UCSD-AML1 (cell line): Measurements from ENCODE around the gene IL23A.
"Not testable (repeated sequence)": the region's sequence is repeated elsewhere in the genome, so short reads cannot be mapped to it uniquely, and the experiment has no call there.

ENCODE experiments used
- DNase-seq: peaks from one replicate; lab custom pipeline; 2025; ENCODE audit not compliant: unreplicated experiment; lab: John Stamatoyannopoulos, UW

Gene IL23A

GRCh38 chr12:56324206-56324605, 14.5 kb upstream of the IL23A start:
- DNase-seq = no peak

- no peak for DNase-seq
These were observed 12.6 kb upstream of the IL23A start for GRCh38 chr12:56326126-56326525.

GRCh38 chr12:56326533-56326932, 12.2 kb upstream of the IL23A start:
- no peak for DNase-seq

GRCh38 chr12:56330936-56331490, 7.7 kb upstream of the IL23A start:
- DNase-seq = no peak

GRCh38 chr12:56332512-56333196, 6.0 kb upstream of the IL23A start:
- no peak for DNase-seq

GRCh38 chr12:56333197-56333678, 5.4 kb upstream of the IL23A start:
- no peak for DNase-seq

GRCh38 chr12:56333679-56334489, 4.8 kb upstream of the IL23A start, which contains the start of gene PAN2:
TSS of gene PAN2 (minus strand) at chr12:56334000. CDS start at chr12:56333094, 906 bp downstream.
- DNase-seq = peak; percentile 94

GRCh38 chr12:56334490-56334793, 4.2 kb upstream of the IL23A start:
- DNase-seq = no peak

GRCh38 chr12:56335527-56335926, 3.2 kb upstream of the IL23A start:
- not testable (repeated sequence) for DNase-seq

GRCh38 chr12:56336361-56337167, 2.1 kb upstream of the IL23A start:
- peak; percentile 27 for DNase-seq

- DNase-seq = no peak
These were observed 882 bp upstream of the IL23A start for GRCh38 chr12:56337753-56338251.

- DNase-seq = no peak
These were observed 406 bp downstream of the IL23A start for GRCh38 chr12:56339158-56339422.

GRCh38 chr12:56341616-56342015, 2.9 kb downstream of the IL23A start:
- DNase-seq = no peak

- not testable (repeated sequence) for DNase-seq
These were observed 3.6 kb downstream of the IL23A start for GRCh38 chr12:56342290-56342689.

GRCh38 chr12:56346675-56347074, 8.0 kb downstream of the IL23A start:
- no peak for DNase-seq

- DNase-seq = not testable (repeated sequence)
These were observed 8.6 kb downstream of the IL23A start for GRCh38 chr12:56347255-56347654.

- DNase-seq = no peak
These were observed 10.1 kb downstream of the IL23A start for GRCh38 chr12:56348776-56349175.

- no peak for DNase-seq
These were observed 12.0 kb downstream of the IL23A start for GRCh38 chr12:56350662-56351061.

- no peak for DNase-seq
These were observed 12.6 kb downstream of the IL23A start for GRCh38 chr12:56351325-56351724.

- DNase-seq = no peak
These were observed 20.3 kb downstream of the IL23A start for GRCh38 chr12:56358836-56359532.
